MM.1S (cell line): ENCODE measurements around the gene YIPF3.
"Not testable (repeated sequence)": the region's sequence is repeated elsewhere in the genome, so short reads cannot be mapped to it uniquely, and the experiment has no call there.

Source experiments
- DNase-seq: peaks from one replicate; pipeline ENCODE4 v3.0.0-alpha.2; 2015
- H2AFZ ChIP-seq: fragments of 300-600 bp; sonication (generic); 2 replicates; pipeline ENCODE4 v1.6.0; 2016; ENCODE audit warnings: antibody characterized with exemption, low read length
- H3F3A ChIP-seq: fragments of 300-600 bp; sonication (generic); 2 replicates; pipeline ENCODE4 v1.6.1; 2016; ENCODE audit warnings: mild to moderate bottlenecking, antibody characterized with exemption, low read length, moderate library complexity, mixed read lengths; ENCODE audit not compliant: insufficient read depth
- H3K27ac ChIP-seq: fragments of 300-600 bp; sonication (generic); 2 replicates; pipeline ENCODE4 v1.5.1; 2016; ENCODE audit warnings: mild to moderate bottlenecking, low read length
- H3K27me3 ChIP-seq: fragments of 300-600 bp; sonication (generic); replicated peaks from 2 replicates; pipeline ENCODE4 v1.6.0; 2016; ENCODE audit warnings: low read length; ENCODE audit not compliant: insufficient read depth
- H3K36me3 ChIP-seq: fragments of 300-600 bp; sonication (generic); replicated peaks from 2 replicates; pipeline ENCODE4 v1.6.1; 2016; ENCODE audit warnings: mild to moderate bottlenecking, low read length, mixed read lengths; ENCODE audit not compliant: insufficient read depth
- H3K4me1 ChIP-seq: fragments of 300-600 bp; sonication (generic); 2 replicates; pipeline ENCODE4 v1.6.1; 2016; ENCODE audit warnings: low read length, mixed read lengths
- H3K4me2 ChIP-seq: fragments of 300-600 bp; sonication (generic); 2 replicates; pipeline ENCODE4 v1.6.0; 2016; ENCODE audit warnings: low read depth, low read length
- H3K4me3 ChIP-seq: fragments of 300-600 bp; sonication (generic); 2 replicates; pipeline ENCODE4 v1.5.1; 2016; ENCODE audit warnings: low read length, mixed read lengths
- H3K79me2 ChIP-seq: fragments of 300-600 bp; sonication (generic); 2 replicates; pipeline ENCODE4 v1.6.1; 2016; ENCODE audit warnings: mixed run types, low read length, mixed read lengths
- H3K9ac ChIP-seq: fragments of 300-600 bp; sonication (generic); 2 replicates; pipeline ENCODE4 v1.6.1; 2016; ENCODE audit warnings: low read length, mixed read lengths
- H3K9me2 ChIP-seq: fragments of 300-600 bp; sonication (generic); replicated peaks from 2 replicates; pipeline ENCODE4 v1.6.1; 2016; ENCODE audit warnings: mild to moderate bottlenecking, low read length, mixed read lengths; ENCODE audit not compliant: insufficient read depth
- H3K9me3 ChIP-seq: fragments of 300-600 bp; sonication (generic); replicated peaks from 2 replicates; pipeline ENCODE4 v1.6.1; 2016; ENCODE audit warnings: mild to moderate bottlenecking, low read length, mixed read lengths; ENCODE audit not compliant: insufficient read depth
- H4K20me1 ChIP-seq: fragments of 300-600 bp; sonication (generic); 2 replicates; pipeline ENCODE4 v1.6.1; 2016; ENCODE audit warnings: mild to moderate bottlenecking, low read length, moderate library complexity, mixed read lengths; ENCODE audit not compliant: insufficient read depth
- CTCF ChIP-seq: fragments of 300-600 bp; sonication (generic); IDR thresholded peaks from 2 replicates; pipeline ENCODE4 v1.5.1; 2016; ENCODE audit warnings: antibody characterized with exemption, low read length, mixed read lengths
- EZH2 ChIP-seq: fragments of 300-600 bp; sonication (generic); optimal IDR thresholded peaks from 2 replicates; pipeline ENCODE3; 2017; ENCODE audit warnings: low read depth, mild to moderate bottlenecking, antibody characterized with exemption, low read length, mixed read lengths
- EZH2phosphoT487 ChIP-seq: fragments of 300-600 bp; sonication (generic); IDR thresholded peaks from 2 replicates; pipeline ENCODE4 v1.6.1; 2018; ENCODE audit warnings: antibody characterized with exemption, low read length

YIPF3 gene

DNA sequence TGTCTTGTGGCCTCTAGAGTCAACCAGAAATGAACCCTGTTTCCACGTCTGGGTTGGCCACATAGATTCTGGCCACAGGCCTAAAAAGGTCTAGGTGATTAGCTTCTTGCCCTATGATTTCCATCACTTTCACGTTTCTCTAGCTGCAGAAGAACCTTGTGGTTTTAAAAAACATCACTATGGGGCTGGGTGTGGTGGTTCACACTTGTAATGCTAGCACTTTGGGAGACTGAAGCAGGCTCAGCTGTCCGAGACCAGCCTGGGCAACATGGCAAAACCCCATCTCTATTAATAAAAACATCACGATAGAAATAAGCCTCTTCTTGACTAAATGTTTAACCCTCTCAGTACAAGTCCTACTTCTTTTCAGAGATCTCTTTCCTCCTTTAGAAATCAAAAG lies 27.7 kb upstream of the YIPF3 start:
- no peak overlapping the region for H3K4me2 ChIP-seq
- H3K79me2 ChIP-seq = no peaks in the 10 kb centered on the region
- H3K36me3 ChIP-seq = peaks cover 4% of the 10 kb centered on the region; the same call in 1 of the 2 replicates
- H3F3A ChIP-seq = no peaks in the 10 kb centered on the region; the same call in 1 of the 2 replicates
- TF ChIP-seq EZH2 (no peak), EZH2phosphoT487 (no peak), CTCF (no peak)
- no peak for DNase-seq
- H4K20me1 ChIP-seq = no peaks in the 10 kb centered on the region
- no peaks in the 10 kb centered on the region for H3K4me1 ChIP-seq
- no peaks in the 10 kb centered on the region for H3K27me3 ChIP-seq
- no peaks in the 10 kb centered on the region for H3K9me2 ChIP-seq
- no peak overlapping the region for H3K4me3 ChIP-seq
- no peak overlapping the region for H2AFZ ChIP-seq
- no peaks in the 10 kb centered on the region for H3K9me3 ChIP-seq
- H3K9ac ChIP-seq = no peak overlapping the region
- H3K27ac ChIP-seq = no peak overlapping the region

GRCh38 chr6:43541774-43542471 lies 25.2 kb upstream of the YIPF3 start:
- Histone ChIP-seq H2AFZ (no peak overlapping the region), H3F3A (no peaks in the 10 kb centered on the region; the same call in 1 of the 2 replicates), H3K9me3 (no peaks in the 10 kb centered on the region), H3K4me3 (no peak overlapping the region), H3K4me1 (no peaks in the 10 kb centered on the region), H3K27me3 (no peaks in the 10 kb centered on the region), H3K9ac (no peak overlapping the region), H3K9me2 (no peaks in the 10 kb centered on the region), H3K79me2 (no peaks in the 10 kb centered on the region), H3K27ac (no peak overlapping the region), H4K20me1 (no peaks in the 10 kb centered on the region), H3K4me2 (no peak overlapping the region), H3K36me3 (peaks cover 4% of the 10 kb centered on the region; the same call in 1 of the 2 replicates)
- no peak for DNase-seq
- TF ChIP-seq EZH2phosphoT487 (no peak), CTCF (no peak)

GRCh38 chr6:43540507-43540906 lies 23.8 kb upstream of the YIPF3 start:
- no peaks in the 10 kb centered on the region for H3K9me3 ChIP-seq
- TF ChIP-seq EZH2phosphoT487 = no peak
- H3K27ac ChIP-seq = no peak overlapping the region
- H3K9me2 ChIP-seq = no peaks in the 10 kb centered on the region
- no peak overlapping the region for H3K4me3 ChIP-seq
- H3K4me2 ChIP-seq = no peak overlapping the region
- H3F3A ChIP-seq = no peaks in the 10 kb centered on the region; the same call in 1 of the 2 replicates
- no peaks in the 10 kb centered on the region for H3K27me3 ChIP-seq
- no peak overlapping the region for H3K9ac ChIP-seq
- no peaks in the 10 kb centered on the region for H4K20me1 ChIP-seq
- DNase-seq = no peak
- no peaks in the 10 kb centered on the region for H3K79me2 ChIP-seq
- no peak overlapping the region for H2AFZ ChIP-seq
- peaks cover 4% of the 10 kb centered on the region; the same call in 1 of the 2 replicates for H3K36me3 ChIP-seq
- no peaks in the 10 kb centered on the region for H3K4me1 ChIP-seq

DNA sequence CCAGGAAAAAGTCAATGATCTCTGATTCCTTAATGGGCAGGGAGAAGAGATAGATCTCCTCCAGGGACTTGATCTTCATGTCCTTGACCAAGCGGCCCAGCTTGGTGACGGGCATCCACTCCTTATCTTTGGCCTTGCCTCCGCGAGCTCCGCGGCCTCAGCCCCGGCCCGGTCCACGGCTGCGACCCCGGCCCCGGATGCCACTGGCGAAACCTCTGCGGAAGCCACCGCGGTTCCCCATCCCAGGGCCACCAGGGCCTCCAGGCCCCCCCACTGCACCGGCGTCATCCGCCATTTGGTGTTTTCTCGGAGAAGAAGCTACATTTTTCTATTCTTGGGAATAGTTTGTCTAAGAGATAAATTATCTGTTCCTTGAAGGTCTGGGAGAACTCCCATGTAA lies 22.7 kb upstream of the YIPF3 start:
- H3K9ac ChIP-seq, H3K27me3 ChIP-seq, H3K4me1 ChIP-seq, H4K20me1 ChIP-seq, H3K4me3 ChIP-seq, H3K9me2 ChIP-seq, H3K36me3 ChIP-seq, H3K4me2 ChIP-seq, H3K9me3 ChIP-seq, H3K79me2 ChIP-seq, H3F3A ChIP-seq, H2AFZ ChIP-seq, H3K27ac ChIP-seq, DNase-seq: not testable (repeated sequence)

- H3K79me2 ChIP-seq, H3K27me3 ChIP-seq, H3K4me2 ChIP-seq, H3K4me3 ChIP-seq, H3K4me1 ChIP-seq, H3F3A ChIP-seq, H4K20me1 ChIP-seq, H3K9me2 ChIP-seq, H3K9ac ChIP-seq, DNase-seq, H3K9me3 ChIP-seq, H3K27ac ChIP-seq, H2AFZ ChIP-seq, H3K36me3 ChIP-seq: not testable (repeated sequence)
Observed at GRCh38 chr6:43538986-43539385, 22.3 kb upstream of the YIPF3 start.
